PC-3 (cell line): ENCODE results near the gene SMC6. TPM values are rescaled to one million over a fixed set of nuclear protein-coding genes. Genes with fewer than 3 reads are reported as not detected.

Source experiments
- ATAC-seq: fragments of 200-7000 bp; cut with Tn5 transposase; 2 replicates; pipeline ENCODE4 v1.9.1; 2020; ENCODE audit warnings: mild to moderate bottlenecking, moderate library complexity
- BruUV-seq: library from RNA; stranded (reverse); fragments of 400-500 nt; replicated peaks from 2 replicates; lab custom pipeline; 2021; lab: Mats Ljungman, UMichigan
- CTCF ChIA-PET: fragments of 300-600 bp; sonication (Branson Sonifier 250); formaldehyde crosslinking; loops from one replicate; lab custom pipeline; 2022; ENCODE audit warnings: antibody characterized with exemption; lab: Charles Lee
- POLR2A ChIA-PET: fragments of 300-600 bp; sonication (Branson Sonifier 250); formaldehyde crosslinking; loops from one replicate; lab custom pipeline; 2022; ENCODE audit warnings: antibody characterized with exemption; ENCODE audit not compliant: unreplicated experiment; lab: Charles Lee
- DNase-seq: peaks from one replicate; pipeline ENCODE4 v3.0.0-alpha.2; 2015
- H2AFZ ChIP-seq: fragments of 300-600 bp; sonication (generic); 2 replicates; pipeline ENCODE4 v1.6.0; 2016; ENCODE audit warnings: antibody characterized with exemption, low read length
- H3F3A ChIP-seq: fragments of 300-600 bp; sonication (generic); one replicate; pipeline ENCODE4 v1.6.0; 2017; ENCODE audit warnings: antibody characterized with exemption, low read length, control low read depth, mild to moderate bottlenecking; ENCODE audit not compliant: unreplicated experiment
- H3K27ac ChIP-seq: fragments of 300-600 bp; sonication (generic); 2 replicates; pipeline ENCODE4 v1.5.1; 2016; ENCODE audit warnings: mild to moderate bottlenecking, low read length
- H3K27me3 ChIP-seq: fragments of 300-600 bp; sonication (generic); 2 replicates; pipeline ENCODE4 v1.6.1; 2016; ENCODE audit warnings: low read length, mixed read lengths
- H3K36me3 ChIP-seq: fragments of 300-600 bp; sonication (generic); 2 replicates; pipeline ENCODE4 v1.6.1; 2016; ENCODE audit warnings: low read depth, mixed run types, low read length, mixed read lengths
- H3K4me1 ChIP-seq: fragments of 300-600 bp; sonication (generic); 2 replicates; pipeline ENCODE4 v1.5.1; 2016; ENCODE audit warnings: low read length; ENCODE audit not compliant: insufficient read depth
- H3K4me2 ChIP-seq: fragments of 300-600 bp; sonication (generic); 2 replicates; pipeline ENCODE4 v1.6.0; 2016; ENCODE audit warnings: low read length
- H3K4me3 ChIP-seq: fragments of 300-600 bp; sonication (generic); 2 replicates; pipeline ENCODE4 v1.5.1; 2016; ENCODE audit warnings: mild to moderate bottlenecking, low read length, mixed read lengths
- H3K79me2 ChIP-seq: fragments of 300-600 bp; sonication (generic); 2 replicates; pipeline ENCODE4 v1.6.1; 2017; ENCODE audit warnings: low read length, mixed read lengths
- H3K9ac ChIP-seq: fragments of 300-600 bp; sonication (generic); 2 replicates; pipeline ENCODE4 v1.6.0; 2016; ENCODE audit warnings: mild to moderate bottlenecking, low read length
- H3K9me2 ChIP-seq: fragments of 300-600 bp; sonication (generic); replicated peaks from 2 replicates; pipeline ENCODE4 v1.6.1; 2016; ENCODE audit warnings: mixed run types, low read length, mixed read lengths
- H3K9me3 ChIP-seq: fragments of 300-600 bp; sonication (generic); 2 replicates; pipeline ENCODE4 v1.6.1; 2016; ENCODE audit warnings: low read length, mixed read lengths
- H4K20me1 ChIP-seq: fragments of 300-600 bp; sonication (generic); 2 replicates; pipeline ENCODE4 v1.6.1; 2016; ENCODE audit warnings: low read length, mixed read lengths
- EZH2 ChIP-seq: fragments of 300-600 bp; sonication (generic); IDR thresholded peaks from one replicate; pipeline ENCODE4 v1.6.1; 2017; ENCODE audit warnings: antibody characterized with exemption, mild to moderate bottlenecking, low read length; ENCODE audit not compliant: unreplicated experiment
- EZH2phosphoT487 ChIP-seq: fragments of 300-600 bp; sonication (generic); IDR thresholded peaks from 2 replicates; pipeline ENCODE4 v1.6.1; 2018; ENCODE audit warnings: mild to moderate bottlenecking, antibody characterized with exemption, low read length, borderline replicate concordance
- intact Hi-C: fragments of 100-400 bp; cut with micrococcal nuclease; formaldehyde crosslinking; loops from 2 replicates; pipeline ENCODE4 v1.9.0; 2023
- total RNA-seq: library from RNA; depleted of rRNA; stranded (reverse); fragments of >200 nt; gene quantifications from 2 replicates; pipeline ENCODE4 v1.2.3, GENCODE V29; 2014
- TF ChIP-seq, protein P1 (sequence below): fragments of 300-600 bp; sonication (generic); conservative IDR thresholded peaks from 2 replicates; pipeline ENCODE4 v1.5.1; 2017; ENCODE audit warnings: antibody characterized with exemption, low read depth, mild to moderate bottlenecking, low read length

The SMC6 gene
- total RNA-seq, 1 experiment from 2014 or later = 15.6 TPM

DNA sequence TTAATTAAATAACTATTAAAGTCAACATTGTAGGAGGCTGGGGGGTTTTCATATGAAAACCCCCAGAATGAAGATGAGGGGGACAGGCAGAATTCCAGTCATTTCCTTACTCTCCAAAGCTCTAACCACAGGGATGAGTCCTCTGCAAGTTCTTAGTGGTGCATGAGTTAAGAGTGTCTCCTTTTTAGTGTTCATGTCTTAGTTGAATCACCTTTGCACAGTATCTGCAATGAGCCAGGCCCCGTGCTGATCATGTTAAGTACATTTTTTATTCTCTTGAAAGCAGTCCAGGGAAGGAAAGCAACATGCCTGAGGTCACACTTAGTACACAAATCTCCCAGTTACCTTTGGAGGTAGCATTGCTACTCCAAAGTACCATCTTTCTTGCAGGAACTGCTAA is 36.9 kb upstream of the SMC6 start:
- Histone ChIP-seq H3K4me3 (no peak overlapping the region), H4K20me1 (no peaks in the 10 kb centered on the region), H3K79me2 (no peaks in the 10 kb centered on the region), H3K27me3 (peaks cover 26% of the 10 kb centered on the region; the same call in 1 of the 2 replicates), H3K9ac (no peak overlapping the region), H3K27ac (no peak overlapping the region), H3K9me3 (no peaks in the 10 kb centered on the region), H3K36me3 (no peaks in the 10 kb centered on the region), H3K4me2 (no peak overlapping the region), H3K4me1 (no peaks in the 10 kb centered on the region), H2AFZ (no peak overlapping the region), H3F3A (no peaks in the 10 kb centered on the region), H3K9me2 (no peaks in the 10 kb centered on the region)
- BruUV-seq = no TSS peak
- TF ChIP-seq, protein P1, sequence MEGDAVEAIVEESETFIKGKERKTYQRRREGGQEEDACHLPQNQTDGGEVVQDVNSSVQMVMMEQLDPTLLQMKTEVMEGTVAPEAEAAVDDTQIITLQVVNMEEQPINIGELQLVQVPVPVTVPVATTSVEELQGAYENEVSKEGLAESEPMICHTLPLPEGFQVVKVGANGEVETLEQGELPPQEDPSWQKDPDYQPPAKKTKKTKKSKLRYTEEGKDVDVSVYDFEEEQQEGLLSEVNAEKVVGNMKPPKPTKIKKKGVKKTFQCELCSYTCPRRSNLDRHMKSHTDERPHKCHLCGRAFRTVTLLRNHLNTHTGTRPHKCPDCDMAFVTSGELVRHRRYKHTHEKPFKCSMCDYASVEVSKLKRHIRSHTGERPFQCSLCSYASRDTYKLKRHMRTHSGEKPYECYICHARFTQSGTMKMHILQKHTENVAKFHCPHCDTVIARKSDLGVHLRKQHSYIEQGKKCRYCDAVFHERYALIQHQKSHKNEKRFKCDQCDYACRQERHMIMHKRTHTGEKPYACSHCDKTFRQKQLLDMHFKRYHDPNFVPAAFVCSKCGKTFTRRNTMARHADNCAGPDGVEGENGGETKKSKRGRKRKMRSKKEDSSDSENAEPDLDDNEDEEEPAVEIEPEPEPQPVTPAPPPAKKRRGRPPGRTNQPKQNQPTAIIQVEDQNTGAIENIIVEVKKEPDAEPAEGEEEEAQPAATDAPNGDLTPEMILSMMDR = no peak
- no peak for TF ChIP-seq EZH2phosphoT487
- DNase-seq (no peak), ATAC-seq (no peak)
- intact Hi-C loops = no loop called here
- POLR2A ChIA-PET = no interaction called here
- CTCF ChIA-PET = no interaction called here

DNA sequence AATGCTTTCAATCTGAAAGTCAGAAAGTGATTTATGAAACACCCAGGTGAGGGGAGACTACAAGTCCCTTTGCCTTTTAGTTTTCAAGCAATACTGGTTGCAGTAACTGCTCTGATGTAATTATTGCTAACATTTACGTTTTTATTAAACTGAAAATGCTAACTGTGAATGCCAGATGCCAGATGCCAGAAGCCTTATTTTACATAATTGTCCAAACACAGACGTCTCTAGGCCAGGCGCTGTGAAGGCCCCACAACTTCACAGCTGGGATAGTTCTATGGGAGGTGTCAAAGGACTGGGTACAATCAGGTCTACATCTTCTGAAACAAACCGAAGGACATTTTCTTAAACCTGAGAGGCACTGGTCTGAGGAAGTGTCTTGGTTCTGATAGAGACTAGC is 35.2 kb upstream of the SMC6 start:
- H4K20me1 ChIP-seq = no peaks in the 10 kb centered on the region
- H3K79me2 ChIP-seq = no peaks in the 10 kb centered on the region
- no peak overlapping the region for H3K4me2 ChIP-seq
- no peak for DNase-seq
- CTCF ChIA-PET = no interaction called here
- H3F3A ChIP-seq = no peaks in the 10 kb centered on the region
- no peak overlapping the region for H2AFZ ChIP-seq
- POLR2A ChIA-PET = no interaction called here
- no peaks in the 10 kb centered on the region for H3K9me3 ChIP-seq
- BruUV-seq = no TSS peak
- no peak for ATAC-seq
- no peaks in the 10 kb centered on the region for H3K4me1 ChIP-seq
- H3K36me3 ChIP-seq = no peaks in the 10 kb centered on the region
- TF ChIP-seq, protein P1 = no peak
- no peak for TF ChIP-seq EZH2
- TF ChIP-seq EZH2phosphoT487 = no peak
- H3K4me3 ChIP-seq = no peak overlapping the region
- H3K9me2 ChIP-seq = no peaks in the 10 kb centered on the region
- H3K27ac ChIP-seq = no peak overlapping the region
- H3K27me3 ChIP-seq = peaks cover 11% of the 10 kb centered on the region; the same call in 1 of the 2 replicates
- no peak overlapping the region for H3K9ac ChIP-seq
- intact Hi-C loops = no loop called here

DNA sequence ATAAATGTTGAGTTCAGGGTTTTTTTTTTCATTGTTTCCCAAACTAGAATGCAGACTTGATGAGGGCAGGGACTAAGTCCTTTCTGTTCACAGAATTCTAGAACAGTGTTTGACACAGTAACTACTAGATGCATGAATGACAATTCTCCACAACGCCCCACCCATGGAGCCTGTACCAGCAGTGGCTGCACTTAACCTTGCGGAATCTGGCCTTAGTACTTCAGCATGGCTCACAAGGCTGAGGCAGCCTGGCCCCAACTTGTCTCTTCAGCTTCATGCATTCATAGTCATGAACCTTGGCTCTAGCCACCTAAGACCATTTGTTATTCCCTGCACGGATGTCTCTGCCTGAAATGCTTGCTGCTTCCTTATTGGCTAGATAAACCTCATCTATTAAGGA is 33.1 kb upstream of the SMC6 start:
- POLR2A ChIA-PET = no interaction called here
- H3K9me2 ChIP-seq = no peaks in the 10 kb centered on the region
- CTCF ChIA-PET = no interaction called here
- DNase-seq = no peak
- no peak for ATAC-seq
- no peak overlapping the region for H3K4me2 ChIP-seq
- H3K4me3 ChIP-seq = no peak overlapping the region
- H3K27me3 ChIP-seq = 0 out of 2 replicates have a peak, but pooled peaks cover 4% of the 10 kb centered on the region
- no peaks in the 10 kb centered on the region for H3F3A ChIP-seq
- no peak overlapping the region for H2AFZ ChIP-seq
- no peaks in the 10 kb centered on the region for H4K20me1 ChIP-seq
- H3K27ac ChIP-seq = no peak overlapping the region
- H3K36me3 ChIP-seq = peaks cover 6% of the 10 kb centered on the region
- intact Hi-C loops = no loop called here
- no peaks in the 10 kb centered on the region for H3K79me2 ChIP-seq
- TF ChIP-seq EZH2phosphoT487 (no peak), EZH2 (no peak)
- H3K4me1 ChIP-seq = no peaks in the 10 kb centered on the region
- H3K9ac ChIP-seq = no peak overlapping the region
- BruUV-seq = TSS peak; percentile 17
- no peaks in the 10 kb centered on the region for H3K9me3 ChIP-seq
